Measurements from ENCODE around the gene TNFRSF19. TPM values are rescaled to one million over a fixed set of nuclear protein-coding genes. Genes with fewer than 3 reads are reported as not detected.

The TNFRSF19 gene
- total RNA-seq, 1 experiment from 2014 or later: 0.54 TPM

DNA sequence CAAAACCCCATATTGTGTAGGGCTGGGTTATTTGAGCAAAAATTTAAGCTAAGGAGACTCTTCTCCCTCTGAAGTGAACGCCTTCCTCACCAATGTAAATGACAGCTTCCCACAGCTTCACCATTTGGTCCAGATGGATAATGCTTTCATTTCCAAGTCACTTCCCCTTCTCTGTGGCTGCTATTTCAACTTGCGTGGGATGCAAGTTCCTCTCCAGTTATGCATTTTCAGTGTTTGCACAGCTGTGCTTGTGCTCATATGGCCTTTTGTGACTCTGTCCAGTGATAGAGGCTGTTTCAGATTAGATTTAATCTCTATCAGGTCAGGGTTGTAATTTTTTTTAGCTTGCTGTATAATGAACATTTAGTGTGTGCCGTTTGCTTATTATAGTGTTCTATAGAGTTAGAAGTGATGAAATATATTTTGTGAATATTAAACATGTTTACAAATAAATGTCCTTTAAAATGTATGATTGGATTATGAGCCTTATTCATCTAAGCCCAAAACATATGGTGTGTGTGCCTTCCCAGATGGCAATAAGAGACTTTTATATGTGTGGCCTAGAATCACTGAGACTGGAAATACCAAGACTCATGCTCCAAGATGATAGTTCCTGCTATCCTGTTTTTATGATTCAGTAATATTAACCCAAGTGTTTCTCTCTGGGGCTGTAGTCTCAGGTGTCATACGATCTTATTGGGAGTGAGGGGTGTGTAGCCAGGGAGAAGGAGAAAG, 86.6 kb downstream of the TNFRSF19 start:
- Histone ChIP-seq H3K4me3 (ENCODE audit: low read depth in 2 of 2, low read length in 2 of 2) (no peak overlapping the region), H3K9me3 (ENCODE audit: control insufficient read depth, insufficient read depth, low read depth, low read length) (no peaks in the 10 kb centered on the region), H3K4me1 (ENCODE audit: control insufficient read depth, insufficient read depth, low read length) (no peaks in the 10 kb centered on the region), H3K27ac (ENCODE audit: low read length) (no peak overlapping the region), H3K36me3 (ENCODE audit: control insufficient read depth, insufficient read depth, low read length) (no peaks in the 10 kb centered on the region), H3K27me3 (ENCODE audit: control insufficient read depth, insufficient read depth, low read length) (no peaks in the 10 kb centered on the region)
- DNase-seq (ENCODE audit: low read depth, low spot score) (no peak), ATAC-seq (no peak)
- ChIA-PET CTCF (no interaction called here), POLR2A (no interaction called here)
- BruUV-seq (replicated peaks): no TSS peak
- in situ Hi-C loops (cut with HindIII; ENCODE audit: low pct_unique_long_range_greater_than_20kb, low sequenced_read_pairs): no loop called here
- TF ChIP-seq SIN3A (IDR thresholded peaks at IDR 0.05; ENCODE audit: borderline replicate concordance, insufficient read depth, low read depth, low read length): no peak
- TF ChIP-seq, protein P1, sequence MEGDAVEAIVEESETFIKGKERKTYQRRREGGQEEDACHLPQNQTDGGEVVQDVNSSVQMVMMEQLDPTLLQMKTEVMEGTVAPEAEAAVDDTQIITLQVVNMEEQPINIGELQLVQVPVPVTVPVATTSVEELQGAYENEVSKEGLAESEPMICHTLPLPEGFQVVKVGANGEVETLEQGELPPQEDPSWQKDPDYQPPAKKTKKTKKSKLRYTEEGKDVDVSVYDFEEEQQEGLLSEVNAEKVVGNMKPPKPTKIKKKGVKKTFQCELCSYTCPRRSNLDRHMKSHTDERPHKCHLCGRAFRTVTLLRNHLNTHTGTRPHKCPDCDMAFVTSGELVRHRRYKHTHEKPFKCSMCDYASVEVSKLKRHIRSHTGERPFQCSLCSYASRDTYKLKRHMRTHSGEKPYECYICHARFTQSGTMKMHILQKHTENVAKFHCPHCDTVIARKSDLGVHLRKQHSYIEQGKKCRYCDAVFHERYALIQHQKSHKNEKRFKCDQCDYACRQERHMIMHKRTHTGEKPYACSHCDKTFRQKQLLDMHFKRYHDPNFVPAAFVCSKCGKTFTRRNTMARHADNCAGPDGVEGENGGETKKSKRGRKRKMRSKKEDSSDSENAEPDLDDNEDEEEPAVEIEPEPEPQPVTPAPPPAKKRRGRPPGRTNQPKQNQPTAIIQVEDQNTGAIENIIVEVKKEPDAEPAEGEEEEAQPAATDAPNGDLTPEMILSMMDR (IDR thresholded peaks at IDR 0.05): no peak
- TF ChIP-seq, protein P2, sequence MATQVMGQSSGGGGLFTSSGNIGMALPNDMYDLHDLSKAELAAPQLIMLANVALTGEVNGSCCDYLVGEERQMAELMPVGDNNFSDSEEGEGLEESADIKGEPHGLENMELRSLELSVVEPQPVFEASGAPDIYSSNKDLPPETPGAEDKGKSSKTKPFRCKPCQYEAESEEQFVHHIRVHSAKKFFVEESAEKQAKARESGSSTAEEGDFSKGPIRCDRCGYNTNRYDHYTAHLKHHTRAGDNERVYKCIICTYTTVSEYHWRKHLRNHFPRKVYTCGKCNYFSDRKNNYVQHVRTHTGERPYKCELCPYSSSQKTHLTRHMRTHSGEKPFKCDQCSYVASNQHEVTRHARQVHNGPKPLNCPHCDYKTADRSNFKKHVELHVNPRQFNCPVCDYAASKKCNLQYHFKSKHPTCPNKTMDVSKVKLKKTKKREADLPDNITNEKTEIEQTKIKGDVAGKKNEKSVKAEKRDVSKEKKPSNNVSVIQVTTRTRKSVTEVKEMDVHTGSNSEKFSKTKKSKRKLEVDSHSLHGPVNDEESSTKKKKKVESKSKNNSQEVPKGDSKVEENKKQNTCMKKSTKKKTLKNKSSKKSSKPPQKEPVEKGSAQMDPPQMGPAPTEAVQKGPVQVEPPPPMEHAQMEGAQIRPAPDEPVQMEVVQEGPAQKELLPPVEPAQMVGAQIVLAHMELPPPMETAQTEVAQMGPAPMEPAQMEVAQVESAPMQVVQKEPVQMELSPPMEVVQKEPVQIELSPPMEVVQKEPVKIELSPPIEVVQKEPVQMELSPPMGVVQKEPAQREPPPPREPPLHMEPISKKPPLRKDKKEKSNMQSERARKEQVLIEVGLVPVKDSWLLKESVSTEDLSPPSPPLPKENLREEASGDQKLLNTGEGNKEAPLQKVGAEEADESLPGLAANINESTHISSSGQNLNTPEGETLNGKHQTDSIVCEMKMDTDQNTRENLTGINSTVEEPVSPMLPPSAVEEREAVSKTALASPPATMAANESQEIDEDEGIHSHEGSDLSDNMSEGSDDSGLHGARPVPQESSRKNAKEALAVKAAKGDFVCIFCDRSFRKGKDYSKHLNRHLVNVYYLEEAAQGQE (IDR thresholded peaks at IDR 0.05; ENCODE audit: insufficient read depth in 1 of 2, low read depth in 2 of 2, low read length in 1 of 2): no peak
- no peak for TF ChIP-seq TCF7L2 (IDR thresholded peaks at IDR 0.05; ENCODE audit: low read depth, low read length)
- no peak for TF ChIP-seq POLR2AphosphoS5 (IDR thresholded peaks at IDR 0.05; ENCODE audit: low read depth, low read length)
- intact Hi-C loops (cut with micrococcal nuclease; ENCODE audit: unreplicated experiment): no loop called here

DNA sequence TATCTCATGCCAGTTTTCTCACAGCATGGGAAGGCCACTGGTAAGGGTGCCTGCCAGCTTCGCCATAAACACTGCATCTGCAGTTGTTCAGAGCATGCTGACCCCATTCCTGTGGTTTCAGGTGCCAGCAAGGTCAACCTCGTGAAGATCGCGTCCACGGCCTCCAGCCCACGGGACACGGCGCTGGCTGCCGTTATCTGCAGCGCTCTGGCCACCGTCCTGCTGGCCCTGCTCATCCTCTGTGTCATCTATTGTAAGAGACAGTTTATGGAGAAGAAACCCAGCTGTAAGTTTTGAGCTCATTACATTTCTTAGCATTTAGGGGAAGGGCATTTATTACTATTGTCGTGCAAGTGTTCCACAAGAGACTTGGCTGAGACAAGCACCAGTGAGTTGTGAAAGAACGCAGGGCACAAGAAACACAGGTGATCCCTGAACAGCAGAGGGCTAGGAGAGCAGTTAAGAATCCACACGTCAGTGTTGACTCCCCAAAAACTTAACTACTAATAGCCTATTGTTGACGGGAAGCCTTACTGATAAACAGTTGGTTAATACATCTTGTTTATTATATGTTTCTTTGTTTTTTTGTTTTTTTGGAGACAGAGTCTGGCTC, 88.8 kb downstream of the TNFRSF19 start:
- Histone ChIP-seq H3K27ac (ENCODE audit: low read length) (no peak overlapping the region), H3K4me3 (ENCODE audit: low read depth in 2 of 2, low read length in 2 of 2) (no peak overlapping the region), H3K4me1 (ENCODE audit: control insufficient read depth, insufficient read depth, low read length) (no peaks in the 10 kb centered on the region), H3K36me3 (ENCODE audit: control insufficient read depth, insufficient read depth, low read length) (no peaks in the 10 kb centered on the region), H3K27me3 (ENCODE audit: control insufficient read depth, insufficient read depth, low read length) (no peaks in the 10 kb centered on the region), H3K9me3 (ENCODE audit: control insufficient read depth, insufficient read depth, low read depth, low read length) (no peaks in the 10 kb centered on the region)
- ATAC-seq (no peak), DNase-seq (ENCODE audit: low read depth, low spot score) (no peak)
- TF ChIP-seq SIN3A (IDR thresholded peaks at IDR 0.05; ENCODE audit: borderline replicate concordance, insufficient read depth, low read depth, low read length) (no peak), POLR2AphosphoS5 (IDR thresholded peaks at IDR 0.05; ENCODE audit: low read depth, low read length) (no peak), TCF7L2 (IDR thresholded peaks at IDR 0.05; ENCODE audit: low read depth, low read length) (no peak)
- TF ChIP-seq, protein P1 (IDR thresholded peaks at IDR 0.05): no peak
- intact Hi-C loops (cut with micrococcal nuclease; ENCODE audit: unreplicated experiment): no loop called here
- ChIA-PET CTCF (no interaction called here), POLR2A (no interaction called here)
- no TSS peak for BruUV-seq (replicated peaks)
- in situ Hi-C loops (cut with HindIII; ENCODE audit: low pct_unique_long_range_greater_than_20kb, low sequenced_read_pairs): no loop called here

All from Panc1 (cell line).